Bronchial epithelial cell (primary cell): ENCODE data around the gene ALG13. TPM values are rescaled to one million over a fixed set of nuclear protein-coding genes. Genes with fewer than 3 reads are reported as not detected.

Experiments used
- DNase-seq: peaks from one replicate; pipeline ENCODE4 v3.0.0-alpha.2; 2010; ENCODE audit warnings: low read depth
- FAIRE-seq: peaks from 2 replicates; lab custom pipeline; 2011; peaks lifted over from hg19 to GRCh38; lab: Jason Lieb, UNC
- H3K27me3 ChIP-seq: 2 replicates; pipeline ENCODE4 v1.5.1; 2011; ENCODE audit warnings: low read length; ENCODE audit not compliant: control insufficient read depth, insufficient read depth
- H3K36me3 ChIP-seq: 2 replicates; pipeline ENCODE4 v1.5.1; 2011; ENCODE audit warnings: low read length; ENCODE audit not compliant: control insufficient read depth, insufficient read depth
- H3K4me3 ChIP-seq: 2 replicates; pipeline ENCODE4 v1.5.1; 2011; ENCODE audit warnings: mild to moderate bottlenecking, low read depth, low read length, control low read depth
- total RNA-seq: library from RNA; depleted of rRNA; stranded (reverse); fragments of >200 nt; gene quantifications from 2 replicates; pipeline ENCODE4 v1.2.1, GENCODE V29; 2014
- TF ChIP-seq, protein P1 (sequence below): IDR thresholded peaks from 2 replicates; pipeline ENCODE4 v1.5.1; 2011; ENCODE audit warnings: mild to moderate bottlenecking, moderate library complexity, low read length, control low read depth, inconsistent platforms; ENCODE audit not compliant: insufficient read depth, severe bottlenecking

The ALG13 gene
- total RNA-seq, 1 donor from 2014 or later: 35.0 TPM

- Histone ChIP-seq H3K27me3 (no peaks in the 10 kb centered on the region), H3K4me3 (no peak overlapping the region), H3K36me3 (no peaks in the 10 kb centered on the region)
- FAIRE-seq (no peak), DNase-seq (no peak)
- TF ChIP-seq, protein P1, sequence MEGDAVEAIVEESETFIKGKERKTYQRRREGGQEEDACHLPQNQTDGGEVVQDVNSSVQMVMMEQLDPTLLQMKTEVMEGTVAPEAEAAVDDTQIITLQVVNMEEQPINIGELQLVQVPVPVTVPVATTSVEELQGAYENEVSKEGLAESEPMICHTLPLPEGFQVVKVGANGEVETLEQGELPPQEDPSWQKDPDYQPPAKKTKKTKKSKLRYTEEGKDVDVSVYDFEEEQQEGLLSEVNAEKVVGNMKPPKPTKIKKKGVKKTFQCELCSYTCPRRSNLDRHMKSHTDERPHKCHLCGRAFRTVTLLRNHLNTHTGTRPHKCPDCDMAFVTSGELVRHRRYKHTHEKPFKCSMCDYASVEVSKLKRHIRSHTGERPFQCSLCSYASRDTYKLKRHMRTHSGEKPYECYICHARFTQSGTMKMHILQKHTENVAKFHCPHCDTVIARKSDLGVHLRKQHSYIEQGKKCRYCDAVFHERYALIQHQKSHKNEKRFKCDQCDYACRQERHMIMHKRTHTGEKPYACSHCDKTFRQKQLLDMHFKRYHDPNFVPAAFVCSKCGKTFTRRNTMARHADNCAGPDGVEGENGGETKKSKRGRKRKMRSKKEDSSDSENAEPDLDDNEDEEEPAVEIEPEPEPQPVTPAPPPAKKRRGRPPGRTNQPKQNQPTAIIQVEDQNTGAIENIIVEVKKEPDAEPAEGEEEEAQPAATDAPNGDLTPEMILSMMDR: no peak
Observed at GRCh38 chrX:111648802-111649201, 32.2 kb upstream of the ALG13 start.

- H3K27me3 ChIP-seq: no peaks in the 10 kb centered on the region
- H3K4me3 ChIP-seq: no peak overlapping the region
- peak; percentile 71 for DNase-seq
- TF ChIP-seq, protein P1: no peak
- H3K36me3 ChIP-seq: no peaks in the 10 kb centered on the region
- FAIRE-seq: peak; percentile 7
Observed at GRCh38 chrX:111649638-111650037, 31.3 kb upstream of the ALG13 start.

DNA sequence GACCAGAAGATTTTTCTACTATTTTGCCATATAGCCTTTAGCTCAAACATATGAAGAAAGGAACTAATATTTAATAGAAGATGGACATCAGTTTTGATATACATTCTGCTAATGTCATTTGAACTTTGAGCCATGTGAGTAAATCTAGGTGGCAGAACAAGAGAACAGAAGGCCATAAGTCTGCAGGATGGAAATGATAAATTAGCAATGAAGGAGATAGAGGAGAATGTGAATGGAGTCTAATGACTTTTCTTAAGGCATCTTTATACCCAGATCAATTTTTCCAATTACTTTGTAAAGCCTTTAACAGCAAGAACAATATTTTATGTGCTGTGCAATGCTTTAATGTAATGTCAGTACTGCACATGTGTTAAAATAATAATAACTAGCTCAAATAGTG lies 30.1 kb upstream of the ALG13 start:
- DNase-seq: no peak
- TF ChIP-seq, protein P1: no peak
- FAIRE-seq: no peak
- no peaks in the 10 kb centered on the region for H3K27me3 ChIP-seq
- no peak overlapping the region for H3K4me3 ChIP-seq
- H3K36me3 ChIP-seq: no peaks in the 10 kb centered on the region

DNA sequence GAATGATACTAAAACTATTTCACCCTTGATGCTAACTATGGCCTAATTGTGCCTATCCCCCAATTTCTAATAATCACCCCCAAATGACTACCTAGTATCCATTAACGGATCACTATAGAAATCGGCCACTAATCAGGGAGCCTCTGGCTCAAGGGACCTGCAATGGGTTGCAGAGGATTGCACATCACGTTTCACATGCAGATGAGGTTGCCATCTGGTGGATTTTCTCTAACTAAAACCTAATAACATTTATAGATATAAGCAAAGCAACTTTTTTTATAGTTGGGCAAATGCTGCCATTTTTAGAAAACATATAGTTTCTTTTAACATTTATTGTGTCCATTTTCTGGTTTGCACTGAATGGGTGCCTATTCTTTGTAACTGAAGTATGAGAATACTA lies 28.3 kb upstream of the ALG13 start:
- FAIRE-seq: no peak
- DNase-seq: peak; percentile 22
- TF ChIP-seq, protein P1: no peak
- no peaks in the 10 kb centered on the region for H3K36me3 ChIP-seq
- no peaks in the 10 kb centered on the region for H3K27me3 ChIP-seq
- no peak overlapping the region for H3K4me3 ChIP-seq

- TF ChIP-seq, protein P1: no peak
- no peak for FAIRE-seq
- DNase-seq: no peak
Observed at GRCh38 chrX:111661241-111661640, 19.7 kb upstream of the ALG13 start.

GRCh38 chrX:111662292-111662691 lies 18.7 kb upstream of the ALG13 start:
- TF ChIP-seq, protein P1: no peak
- FAIRE-seq (no peak), DNase-seq (no peak)
- H3K27me3 ChIP-seq: no peaks in the 10 kb centered on the region
- no peak overlapping the region for H3K4me3 ChIP-seq
- no peaks in the 10 kb centered on the region for H3K36me3 ChIP-seq

More at GRCh38 chrX:111661241-111661640, 19.7 kb upstream of the ALG13 start:
- no peaks in the 10 kb centered on the region for H3K27me3 ChIP-seq
- no peaks in the 10 kb centered on the region for H3K36me3 ChIP-seq
- no peak overlapping the region for H3K4me3 ChIP-seq
